Skeletal muscle tissue (tissue), 4 donors: ENCODE measurements around the gene ELF2. TPM values are rescaled to one million over a fixed set of nuclear protein-coding genes. Genes with fewer than 3 reads are reported as not detected.
A peak's percentile ranks its signal among the peaks of the same experiment; 100 is the strongest.
"Not testable (repeated sequence)": the region's sequence is repeated elsewhere in the genome, so short reads cannot be mapped to it uniquely, and the experiment has no call there.

Experiments
- H3K27ac ChIP-seq: one replicate; pipeline ENCODE4 v1.7.0; 2013; ENCODE audit warnings: mild to moderate bottlenecking, low read depth, low read length, inconsistent platforms
- H3K27me3 ChIP-seq, 3 donors: one replicate each; pipeline ENCODE4 v1.7.0; 2013; ENCODE audit warnings: low read length in 3 of 3; ENCODE audit not compliant: control insufficient read depth in 3 of 3, insufficient read depth in 3 of 3
- H3K36me3 ChIP-seq, 3 donors: one replicate each; pipeline ENCODE4 v1.7.0; 2013; ENCODE audit warnings: low read length in 3 of 3; ENCODE audit not compliant: control insufficient read depth in 3 of 3, insufficient read depth in 3 of 3
- H3K4me1 ChIP-seq, 3 donors: one replicate each; pipeline ENCODE4 v1.7.0; 2013; ENCODE audit warnings: low read length in 3 of 3, mild to moderate bottlenecking in 3 of 3; ENCODE audit not compliant: control insufficient read depth in 3 of 3, insufficient read depth in 3 of 3
- H3K4me3 ChIP-seq, 3 donors: one replicate each; pipeline ENCODE4 v1.7.0; 2013; ENCODE audit warnings: low read length in 3 of 3
- H3K9ac ChIP-seq, 3 donors: one replicate each; pipeline ENCODE4 v1.7.0; 2013; ENCODE audit warnings: low read length in 3 of 3, mild to moderate bottlenecking in 3 of 3, moderate library complexity in 2 of 3, low read depth in 1 of 3
- H3K9me3 ChIP-seq, 3 donors: one replicate each; pipeline ENCODE4 v1.7.0; 2013; ENCODE audit warnings: low read length in 3 of 3; ENCODE audit not compliant: control insufficient read depth in 3 of 3
- total RNA-seq: library from RNA; depleted of rRNA; stranded (reverse); fragments of >200 nt; gene quantifications from one replicate; pipeline ENCODE4 v1.2.3, GENCODE V29; 2014
- donor health status: Osteomylitis.

The ELF2 gene
- 88.2 TPM for total RNA-seq

DNA sequence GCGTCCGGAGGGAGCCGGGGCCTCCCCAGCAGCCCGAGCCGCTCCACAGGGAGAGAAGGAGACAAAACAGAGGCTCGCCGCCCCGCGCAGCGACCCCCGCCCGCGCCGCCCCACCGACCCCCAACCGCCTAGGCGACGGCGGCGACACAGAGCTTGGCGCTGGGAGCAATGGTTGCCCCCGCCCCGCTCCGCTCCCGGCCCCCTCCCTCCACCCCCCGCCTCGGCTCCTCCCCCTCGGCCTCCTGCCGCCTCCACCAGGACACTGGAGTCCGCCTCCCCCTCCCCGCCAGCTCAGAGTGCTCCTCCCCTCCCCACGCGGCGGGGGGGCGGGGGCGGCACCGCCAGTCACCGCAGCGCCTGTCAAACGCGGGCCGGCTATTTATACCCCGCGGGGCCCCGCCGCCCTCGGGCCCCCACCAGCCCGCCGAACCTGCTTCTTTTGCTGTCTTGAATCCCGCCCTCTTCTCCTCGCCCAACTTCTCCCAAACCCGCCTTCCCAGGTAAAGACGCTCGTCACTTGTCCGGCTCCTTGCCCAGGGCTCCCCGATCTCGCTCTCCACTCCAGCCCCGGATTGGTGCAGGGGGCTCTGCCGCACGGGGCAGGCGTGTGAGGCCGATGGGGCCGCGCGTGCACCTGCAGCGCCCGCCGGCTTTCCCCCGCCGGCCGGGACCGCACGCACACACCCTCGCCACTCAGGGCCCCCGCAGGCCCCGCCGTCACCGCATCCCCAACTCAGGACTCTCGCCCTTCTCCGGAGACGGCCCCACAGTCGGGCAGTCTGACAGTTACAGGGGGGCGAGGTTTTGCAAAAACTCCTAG is at the start of gene ELF2:
Gene ELF2, minus strand, starts transcription at position 170 of the 820 bp plus-strand sequence. CDS start 39,517 bp downstream, outside the sequence.
- H3K4me3 ChIP-seq = peak within 1 kb of the TSS; percentile 92 to 95 (median 93)
- H3K27me3 ChIP-seq = no peaks in the 10 kb centered on the region
- H3K27ac ChIP-seq = peak within 1 kb of the TSS; percentile 98
- peak within 1 kb of the TSS; percentile 94 to 98 (median 97) for H3K9ac ChIP-seq
- peaks cover 0 to 24% (median 22%) of the 10 kb centered on the region in 3 donors for H3K4me1 ChIP-seq
- no peaks in the 10 kb centered on the region for H3K36me3 ChIP-seq
- no peaks in the 10 kb centered on the region for H3K9me3 ChIP-seq

DNA sequence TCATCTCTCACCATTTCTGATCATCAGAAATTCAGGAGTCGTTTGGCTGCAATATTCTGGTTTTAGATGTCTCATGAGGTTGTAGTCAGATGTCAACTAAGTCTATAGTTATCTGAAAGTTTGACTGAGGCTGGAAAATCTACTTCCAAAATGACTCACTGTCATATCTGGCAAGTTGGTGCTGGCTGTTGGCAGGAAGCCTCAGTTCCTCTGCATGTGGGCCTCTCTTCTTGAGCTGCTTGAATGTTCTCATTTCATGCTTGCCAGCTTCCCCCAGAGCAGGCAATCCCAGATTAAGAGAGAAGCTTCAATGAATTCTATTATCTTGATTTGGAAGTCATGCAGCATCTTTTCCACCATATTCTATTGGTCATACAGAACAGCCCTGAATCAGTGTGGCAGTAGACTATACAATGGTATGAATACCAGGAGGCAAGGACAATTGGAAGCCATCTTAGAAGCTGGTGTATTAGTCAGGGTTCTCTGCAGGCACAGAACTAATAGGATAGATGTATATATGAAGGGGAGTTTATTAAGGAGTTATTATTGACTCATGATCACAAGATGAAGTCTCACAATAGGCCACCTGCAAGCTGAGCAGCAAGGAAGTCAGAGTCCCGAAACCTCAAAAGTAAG is 46.8 kb upstream of the ELF2 start:
- no peak overlapping the region for H3K4me3 ChIP-seq
- peaks cover 0 to 3% (median 0%) of the 10 kb centered on the region in 3 donors for H3K4me1 ChIP-seq
- no peak overlapping the region for H3K27ac ChIP-seq
- no peaks in the 10 kb centered on the region for H3K36me3 ChIP-seq
- no peaks in the 10 kb centered on the region for H3K27me3 ChIP-seq
- H3K9ac ChIP-seq = no peak overlapping the region
- no peaks in the 10 kb centered on the region for H3K9me3 ChIP-seq

DNA sequence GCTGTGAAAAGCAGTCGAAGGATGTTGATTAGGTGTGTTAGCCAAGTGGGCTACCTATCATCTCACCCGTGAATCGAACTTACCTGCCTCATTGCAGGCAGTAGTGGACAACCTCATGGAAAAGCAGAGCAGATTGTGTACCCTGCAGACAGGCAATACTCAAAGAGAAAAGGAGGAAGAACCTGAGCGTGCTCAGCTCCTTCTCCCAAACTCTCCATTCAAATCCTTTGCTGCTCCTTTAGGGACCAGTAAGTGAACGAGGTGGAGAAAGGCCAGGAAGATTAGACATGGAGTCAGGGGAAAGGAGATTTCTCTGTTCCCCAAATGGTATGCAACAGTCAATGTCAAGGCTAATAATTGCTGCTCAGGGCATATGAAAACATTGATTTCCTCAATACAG is 45.2 kb upstream of the ELF2 start:
- Histone ChIP-seq H3K4me3 (peak overlapping the region in 1 of 3 donors; percentile 15), H3K9ac (no peak overlapping the region), H3K36me3 (no peaks in the 10 kb centered on the region), H3K4me1 (peaks cover 0 to 3% (median 0%) of the 10 kb centered on the region in 3 donors), H3K27me3 (no peaks in the 10 kb centered on the region), H3K9me3 (no peaks in the 10 kb centered on the region), H3K27ac (no peak overlapping the region)

DNA sequence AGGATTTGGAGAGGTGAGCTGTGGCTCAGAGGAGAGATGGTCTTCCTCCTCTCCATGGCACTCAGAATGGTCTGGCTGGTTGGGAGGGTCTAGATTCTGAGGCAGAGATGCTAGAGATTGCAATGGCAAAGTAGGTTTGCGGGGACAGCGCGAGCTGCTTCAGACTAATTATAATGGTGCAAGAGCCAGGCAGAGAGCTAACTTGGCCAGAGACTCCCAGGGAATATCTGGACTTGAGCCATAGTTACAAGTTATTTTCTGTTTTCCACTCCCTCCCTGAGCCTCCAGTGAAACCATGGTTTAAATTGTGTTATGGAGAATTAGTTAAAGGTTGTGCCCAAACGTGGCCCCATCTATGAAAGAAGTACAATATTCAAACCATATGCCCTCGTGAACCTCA is 44.7 kb upstream of the ELF2 start:
- Histone ChIP-seq H3K4me3 (peak overlapping the region in 1 of 3 donors; percentile 15), H3K36me3 (no peaks in the 10 kb centered on the region), H3K9ac (no peak overlapping the region), H3K27ac (no peak overlapping the region), H3K27me3 (no peaks in the 10 kb centered on the region), H3K9me3 (no peaks in the 10 kb centered on the region), H3K4me1 (peaks cover 0 to 3% (median 0%) of the 10 kb centered on the region in 3 donors)

DNA sequence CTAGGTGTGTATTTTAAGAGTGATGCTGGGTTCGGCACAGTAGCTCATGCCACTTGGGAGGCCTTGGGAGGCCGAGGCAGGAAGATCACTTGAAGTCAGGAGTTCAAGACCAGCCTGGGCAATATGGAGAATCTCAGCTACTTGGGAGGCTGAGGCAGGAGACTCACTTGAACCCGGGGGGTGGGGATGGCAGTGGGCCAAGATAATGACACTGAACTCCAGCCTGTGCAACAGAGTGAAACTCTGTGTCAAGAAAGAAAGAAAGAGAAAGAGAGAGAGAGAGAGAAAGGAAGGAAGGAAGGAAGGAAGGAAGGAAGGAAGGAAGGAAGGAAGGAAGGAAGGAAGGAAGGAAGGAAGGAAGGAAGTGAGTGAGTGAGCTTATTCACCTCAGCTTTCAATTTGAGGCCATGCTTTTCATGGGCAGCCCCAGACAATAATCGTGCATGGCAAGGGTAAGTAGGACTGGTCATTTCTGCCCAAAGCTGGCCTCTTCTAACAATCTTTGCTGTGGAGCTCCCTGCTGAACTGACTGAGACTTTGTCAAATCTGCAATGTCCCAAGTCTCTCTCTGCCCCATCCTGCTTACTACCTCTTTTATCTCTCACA is 42.5 kb upstream of the ELF2 start:
- no peak overlapping the region for H3K9ac ChIP-seq
- H3K27me3 ChIP-seq = no peaks in the 10 kb centered on the region
- peaks cover 0 to 3% (median 3%) of the 10 kb centered on the region in 3 donors for H3K4me1 ChIP-seq
- H3K27ac ChIP-seq = no peak overlapping the region
- no peaks in the 10 kb centered on the region for H3K36me3 ChIP-seq
- H3K9me3 ChIP-seq = no peaks in the 10 kb centered on the region
- H3K4me3 ChIP-seq = no peak overlapping the region

DNA sequence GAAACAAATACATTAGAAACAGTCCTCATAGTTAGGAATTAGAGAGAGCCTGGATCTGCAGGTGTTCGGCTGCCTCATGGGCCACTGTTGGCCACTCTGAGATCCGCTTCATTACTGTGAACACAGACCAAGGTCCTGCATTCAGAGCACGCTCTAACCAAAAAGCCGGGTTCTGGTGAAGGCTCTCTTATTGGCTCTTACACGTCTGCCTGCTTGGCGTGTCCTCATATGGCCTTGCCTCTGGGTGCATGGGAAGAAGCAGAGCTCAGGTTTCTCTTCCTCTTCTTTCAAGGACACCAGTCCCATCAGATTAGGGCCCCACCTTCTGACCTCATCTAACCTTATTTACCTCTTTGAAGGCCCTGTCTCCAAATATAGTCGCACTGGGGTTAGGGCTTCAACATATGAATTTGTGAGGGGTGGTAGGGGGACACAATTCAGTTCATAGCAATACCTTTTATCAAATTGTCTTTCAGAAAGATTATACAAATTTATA is 37.1 kb upstream of the ELF2 start:
- Histone ChIP-seq H3K4me3 (no peak overlapping the region), H3K27ac (no peak overlapping the region), H3K9me3 (no peaks in the 10 kb centered on the region), H3K4me1 (peaks cover 3 to 6% (median 3%) of the 10 kb centered on the region in 3 donors), H3K9ac (no peak overlapping the region), H3K27me3 (no peaks in the 10 kb centered on the region), H3K36me3 (no peaks in the 10 kb centered on the region)

DNA sequence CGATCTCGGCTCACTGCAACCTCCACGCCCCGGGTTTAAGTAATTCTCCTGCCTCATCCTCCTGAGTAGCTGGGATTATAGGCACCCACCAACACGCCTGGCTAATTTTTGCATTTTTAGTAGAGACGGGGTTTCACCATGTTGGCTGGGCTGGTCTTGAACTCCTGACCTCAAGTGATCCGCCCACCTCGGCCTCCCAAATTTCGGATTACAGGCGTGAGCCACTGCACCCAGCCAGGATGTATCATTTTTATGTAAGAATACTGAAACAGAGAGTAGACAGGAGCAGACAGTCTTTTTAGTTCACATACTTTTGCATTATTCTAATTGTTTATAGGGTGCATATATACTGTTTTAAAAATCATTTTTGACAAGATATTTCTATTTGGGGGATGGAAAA is 36.6 kb upstream of the ELF2 start:
- not testable (repeated sequence) for H3K36me3 ChIP-seq, H3K9me3 ChIP-seq, H3K27ac ChIP-seq, H3K9ac ChIP-seq, H3K27me3 ChIP-seq, H3K4me1 ChIP-seq, H3K4me3 ChIP-seq

DNA sequence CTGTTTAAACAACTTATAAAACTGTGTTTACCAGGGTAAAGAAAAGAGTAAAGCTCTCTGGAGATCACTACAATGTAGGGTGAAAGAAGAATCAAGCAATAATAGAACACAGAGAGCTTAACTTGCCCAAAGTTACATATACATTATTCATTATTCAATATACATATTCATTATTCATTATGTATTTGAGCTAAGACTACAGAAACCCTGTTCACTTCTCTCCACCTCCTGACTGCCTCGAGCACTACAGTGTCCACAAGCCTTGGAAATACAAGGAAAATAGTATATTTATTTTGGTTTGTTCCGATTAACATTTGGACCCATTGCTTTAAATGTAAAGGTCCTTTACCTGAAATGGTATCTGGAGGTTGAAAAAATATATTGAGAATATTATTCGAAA is 35.9 kb upstream of the ELF2 start:
- Histone ChIP-seq H3K27ac (no peak overlapping the region), H3K27me3 (no peaks in the 10 kb centered on the region), H3K4me3 (no peak overlapping the region), H3K36me3 (no peaks in the 10 kb centered on the region), H3K9me3 (no peaks in the 10 kb centered on the region), H3K4me1 (peaks cover 3 to 7% (median 6%) of the 10 kb centered on the region in 3 donors), H3K9ac (no peak overlapping the region)

DNA sequence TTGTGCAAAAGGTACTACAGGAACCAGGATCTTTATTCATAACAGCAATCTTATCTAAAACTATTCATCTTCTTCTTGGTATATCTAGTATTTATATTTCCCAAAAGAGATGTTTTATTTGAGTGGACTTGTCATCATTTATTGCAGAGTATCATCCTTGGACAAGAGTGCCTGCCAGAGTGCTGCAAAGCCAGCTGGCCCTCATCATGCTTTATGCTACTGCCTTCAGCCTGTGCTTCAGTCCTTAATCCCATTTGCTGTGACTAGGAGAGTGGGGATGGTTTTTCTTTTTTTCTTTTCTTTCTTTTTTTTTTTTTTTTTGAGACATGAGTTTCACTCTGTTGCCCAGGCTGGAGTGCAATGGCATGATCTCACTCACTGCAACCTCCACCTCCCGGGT is 33.5 kb upstream of the ELF2 start:
- Histone ChIP-seq H3K4me1 (peaks cover 3 to 7% (median 6%) of the 10 kb centered on the region in 3 donors), H3K27me3 (no peaks in the 10 kb centered on the region), H3K27ac (no peak overlapping the region), H3K4me3 (no peak overlapping the region), H3K36me3 (no peaks in the 10 kb centered on the region), H3K9me3 (no peaks in the 10 kb centered on the region), H3K9ac (no peak overlapping the region)
